ENCODE data around the gene DEUP1.

DEUP1 gene

DNA sequence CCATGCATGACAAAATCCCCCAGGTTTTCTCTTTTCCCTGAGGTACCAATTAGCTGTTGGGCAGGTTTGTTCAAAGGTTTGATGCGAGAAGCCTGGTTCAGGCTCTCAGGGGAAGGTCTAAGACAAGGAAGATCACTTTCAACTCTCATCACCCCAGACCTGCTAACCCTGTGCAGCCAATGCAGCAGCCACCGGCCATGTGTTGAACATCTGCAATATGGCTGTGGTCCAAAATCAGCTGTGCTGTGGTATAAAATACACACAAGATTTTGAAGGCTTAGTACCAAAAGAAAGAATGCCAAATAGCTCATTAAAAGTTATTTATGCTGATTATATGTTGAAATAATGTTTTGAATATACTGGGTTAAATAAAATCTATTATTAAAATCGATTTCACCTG, 154.2 kb downstream of the DEUP1 start:
- Histone ChIP-seq H3K4me3 (ENCODE audit: low read depth in 1 of 2, low read length in 2 of 2) (no peak overlapping the region), H3K27ac (ENCODE audit: low read depth, low read length) (no peak overlapping the region), H3K9me3 (ENCODE audit: control insufficient read depth in 1 of 2, low read length in 2 of 2) (no peaks in the 10 kb centered on the region), H3K27me3 (ENCODE audit: control insufficient read depth in 1 of 2, insufficient read depth in 2 of 2, low read length in 2 of 2) (no peaks in the 10 kb centered on the region), H3K4me1 (ENCODE audit: control insufficient read depth in 1 of 2, insufficient read depth in 2 of 2, low read length in 2 of 2) (peaks cover 13 to 17% of the 10 kb centered on the region in 2 donors), H3K9ac (ENCODE audit: low read depth in 1 of 2, low read length in 2 of 2) (no peak overlapping the region), H3K36me3 (ENCODE audit: control insufficient read depth in 1 of 2, insufficient read depth in 2 of 2, low read length in 2 of 2) (peaks cover 4 to 11% of the 10 kb centered on the region in 2 donors)

DNA sequence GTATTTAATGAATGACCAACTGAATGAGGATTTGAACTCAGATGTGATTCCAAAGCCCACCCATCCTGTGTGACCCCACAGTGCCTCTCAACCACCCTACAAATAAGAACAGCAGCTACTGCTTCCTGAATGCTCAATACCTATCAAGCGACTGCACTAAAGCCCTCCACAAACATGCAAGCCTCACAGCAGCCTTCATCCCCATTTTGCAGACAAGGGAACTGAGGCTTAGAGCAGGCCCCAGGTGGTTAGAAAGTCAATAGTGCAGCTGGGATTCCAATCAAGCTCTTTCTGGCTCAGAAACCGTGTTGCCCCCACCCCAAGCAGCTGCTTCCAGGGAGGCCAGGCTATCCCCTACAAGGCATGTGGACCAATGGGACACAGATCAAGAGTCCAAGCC, 155.4 kb downstream of the DEUP1 start:
- Histone ChIP-seq H3K9ac (ENCODE audit: low read depth in 1 of 2, low read length in 2 of 2) (no peak overlapping the region), H3K27ac (ENCODE audit: low read depth, low read length) (no peak overlapping the region), H3K27me3 (ENCODE audit: control insufficient read depth in 1 of 2, insufficient read depth in 2 of 2, low read length in 2 of 2) (no peaks in the 10 kb centered on the region), H3K9me3 (ENCODE audit: control insufficient read depth in 1 of 2, low read length in 2 of 2) (no peaks in the 10 kb centered on the region), H3K4me3 (ENCODE audit: low read depth in 1 of 2, low read length in 2 of 2) (no peak overlapping the region), H3K36me3 (ENCODE audit: control insufficient read depth in 1 of 2, insufficient read depth in 2 of 2, low read length in 2 of 2) (peaks cover 4 to 11% of the 10 kb centered on the region in 2 donors), H3K4me1 (ENCODE audit: control insufficient read depth in 1 of 2, insufficient read depth in 2 of 2, low read length in 2 of 2) (peaks cover 7 to 11% of the 10 kb centered on the region in 2 donors)

DNA sequence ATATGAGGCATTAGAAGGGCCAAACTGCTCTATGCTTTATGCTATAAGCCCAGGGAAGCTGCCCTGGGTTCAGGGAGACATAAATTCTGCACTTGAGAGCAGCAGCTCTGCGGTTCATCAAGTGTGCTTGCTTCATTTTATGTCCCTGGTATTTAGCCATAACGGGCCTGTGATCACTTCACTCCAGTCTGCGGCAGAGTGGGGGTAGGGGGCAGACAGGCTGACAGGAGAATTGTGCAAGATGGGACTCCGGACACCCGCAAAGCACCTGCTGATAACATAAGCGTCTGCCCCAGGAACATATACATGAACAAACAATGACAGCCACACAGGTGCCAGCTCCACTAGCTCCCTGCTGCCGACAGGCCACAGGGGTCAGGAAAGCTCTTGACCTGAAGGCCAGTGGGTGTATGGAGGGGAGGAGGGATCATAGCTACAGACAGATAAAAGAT, 156.5 kb downstream of the DEUP1 start:
- no peak overlapping the region for H3K9ac ChIP-seq (ENCODE audit: low read depth in 1 of 2, low read length in 2 of 2)

More for the DNA sequence above, 156.5 kb downstream of the DEUP1 start:
- H3K36me3 ChIP-seq (ENCODE audit: control insufficient read depth in 1 of 2, insufficient read depth in 2 of 2, low read length in 2 of 2) = peaks cover 4 to 14% of the 10 kb centered on the region in 2 donors
- H3K9me3 ChIP-seq (ENCODE audit: control insufficient read depth in 1 of 2, low read length in 2 of 2) = no peaks in the 10 kb centered on the region
- H3K27me3 ChIP-seq (ENCODE audit: control insufficient read depth in 1 of 2, insufficient read depth in 2 of 2, low read length in 2 of 2) = no peaks in the 10 kb centered on the region
- peaks cover 0 to 1% of the 10 kb centered on the region in 2 donors for H3K4me1 ChIP-seq (ENCODE audit: control insufficient read depth in 1 of 2, insufficient read depth in 2 of 2, low read length in 2 of 2)
- no peak overlapping the region for H3K4me3 ChIP-seq (ENCODE audit: low read depth in 1 of 2, low read length in 2 of 2)
- H3K27ac ChIP-seq (ENCODE audit: low read depth, low read length) = no peak overlapping the region
